GM21737 (cell line): ENCODE results near the gene SIRPB1.
"Not testable (repeated sequence)": the region's sequence is repeated elsewhere in the genome, so short reads cannot be mapped to it uniquely, and the experiment has no call there.

ENCODE experiments used
- ATAC-seq: cut with Tn5 transposase; IDR thresholded peaks from one replicate; pipeline ENCODE4 v1.9.1; 2021; ENCODE audit warnings: mild to moderate bottlenecking, moderate library complexity; ENCODE audit not compliant: unreplicated experiment

Gene SIRPB1

GRCh38 chr20:1637226-1637625, 17.4 kb upstream of the SIRPB1 start:
- ATAC-seq: no peak

- no peak for ATAC-seq
These were observed 16.8 kb upstream of the SIRPB1 start for GRCh38 chr20:1636621-1637020.

GRCh38 chr20:1635291-1635979, 15.6 kb upstream of the SIRPB1 start:
- ATAC-seq: no peak

GRCh38 chr20:1633535-1633934, 13.7 kb upstream of the SIRPB1 start:
- no peak for ATAC-seq

- ATAC-seq: no peak
These were observed 12.4 kb upstream of the SIRPB1 start for GRCh38 chr20:1632178-1632577.

- no peak for ATAC-seq
These were observed 11.7 kb upstream of the SIRPB1 start for GRCh38 chr20:1631309-1632151.

GRCh38 chr20:1630186-1630585, 10.4 kb upstream of the SIRPB1 start:
- no peak for ATAC-seq

GRCh38 chr20:1629321-1629720, 9.5 kb upstream of the SIRPB1 start:
- no peak for ATAC-seq

GRCh38 chr20:1628621-1629020, 8.8 kb upstream of the SIRPB1 start:
- no peak for ATAC-seq

GRCh38 chr20:1627200-1627550, 7.4 kb upstream of the SIRPB1 start:
- ATAC-seq: no peak

GRCh38 chr20:1626528-1627199, 6.9 kb upstream of the SIRPB1 start:
- no peak for ATAC-seq

GRCh38 chr20:1625083-1625690, 5.4 kb upstream of the SIRPB1 start:
- no peak for ATAC-seq

GRCh38 chr20:1623501-1624205, 3.8 kb upstream of the SIRPB1 start:
- no peak for ATAC-seq

GRCh38 chr20:1622450-1622849, 2.6 kb upstream of the SIRPB1 start:
- no peak for ATAC-seq

- ATAC-seq: no peak
These were observed 1.5 kb upstream of the SIRPB1 start for GRCh38 chr20:1621316-1621715.

- no peak for ATAC-seq
These were observed 762 bp downstream of the SIRPB1 start for GRCh38 chr20:1618954-1619540.

GRCh38 chr20:1618479-1618878, 1.3 kb downstream of the SIRPB1 start:
- ATAC-seq: no peak

- no peak for ATAC-seq
These were observed 2.9 kb downstream of the SIRPB1 start for GRCh38 chr20:1616858-1617434.

- not testable (repeated sequence) for ATAC-seq
These were observed 9.4 kb downstream of the SIRPB1 start for GRCh38 chr20:1610404-1610803.
